MM.1S (cell line): ENCODE measurements around the gene KCTD11.
A peak's percentile ranks its signal among the peaks of the same experiment; 100 is the strongest.
"Not testable (repeated sequence)": the region's sequence is repeated elsewhere in the genome, so short reads cannot be mapped to it uniquely, and the experiment has no call there.

Experiments
- DNase-seq: peaks from one replicate; pipeline ENCODE4 v3.0.0-alpha.2; 2015
- H2AFZ ChIP-seq: fragments of 300-600 bp; sonication (generic); 2 replicates; pipeline ENCODE4 v1.6.0; 2016; ENCODE audit warnings: antibody characterized with exemption, low read length
- H3F3A ChIP-seq: fragments of 300-600 bp; sonication (generic); 2 replicates; pipeline ENCODE4 v1.6.1; 2016; ENCODE audit warnings: mild to moderate bottlenecking, antibody characterized with exemption, low read length, moderate library complexity, mixed read lengths; ENCODE audit not compliant: insufficient read depth
- H3K27ac ChIP-seq: fragments of 300-600 bp; sonication (generic); 2 replicates; pipeline ENCODE4 v1.5.1; 2016; ENCODE audit warnings: mild to moderate bottlenecking, low read length
- H3K27me3 ChIP-seq: fragments of 300-600 bp; sonication (generic); replicated peaks from 2 replicates; pipeline ENCODE4 v1.6.0; 2016; ENCODE audit warnings: low read length; ENCODE audit not compliant: insufficient read depth
- H3K36me3 ChIP-seq: fragments of 300-600 bp; sonication (generic); replicated peaks from 2 replicates; pipeline ENCODE4 v1.6.1; 2016; ENCODE audit warnings: mild to moderate bottlenecking, low read length, mixed read lengths; ENCODE audit not compliant: insufficient read depth
- H3K4me1 ChIP-seq: fragments of 300-600 bp; sonication (generic); 2 replicates; pipeline ENCODE4 v1.6.1; 2016; ENCODE audit warnings: low read length, mixed read lengths
- H3K4me2 ChIP-seq: fragments of 300-600 bp; sonication (generic); 2 replicates; pipeline ENCODE4 v1.6.0; 2016; ENCODE audit warnings: low read depth, low read length
- H3K4me3 ChIP-seq: fragments of 300-600 bp; sonication (generic); 2 replicates; pipeline ENCODE4 v1.5.1; 2016; ENCODE audit warnings: low read length, mixed read lengths
- H3K79me2 ChIP-seq: fragments of 300-600 bp; sonication (generic); 2 replicates; pipeline ENCODE4 v1.6.1; 2016; ENCODE audit warnings: mixed run types, low read length, mixed read lengths
- H3K9ac ChIP-seq: fragments of 300-600 bp; sonication (generic); 2 replicates; pipeline ENCODE4 v1.6.1; 2016; ENCODE audit warnings: low read length, mixed read lengths
- H3K9me2 ChIP-seq: fragments of 300-600 bp; sonication (generic); replicated peaks from 2 replicates; pipeline ENCODE4 v1.6.1; 2016; ENCODE audit warnings: mild to moderate bottlenecking, low read length, mixed read lengths; ENCODE audit not compliant: insufficient read depth
- H3K9me3 ChIP-seq: fragments of 300-600 bp; sonication (generic); replicated peaks from 2 replicates; pipeline ENCODE4 v1.6.1; 2016; ENCODE audit warnings: mild to moderate bottlenecking, low read length, mixed read lengths; ENCODE audit not compliant: insufficient read depth
- H4K20me1 ChIP-seq: fragments of 300-600 bp; sonication (generic); 2 replicates; pipeline ENCODE4 v1.6.1; 2016; ENCODE audit warnings: mild to moderate bottlenecking, low read length, moderate library complexity, mixed read lengths; ENCODE audit not compliant: insufficient read depth
- EZH2 ChIP-seq: fragments of 300-600 bp; sonication (generic); optimal IDR thresholded peaks from 2 replicates; pipeline ENCODE3; 2017; ENCODE audit warnings: low read depth, mild to moderate bottlenecking, antibody characterized with exemption, low read length, mixed read lengths
- EZH2phosphoT487 ChIP-seq: fragments of 300-600 bp; sonication (generic); IDR thresholded peaks from 2 replicates; pipeline ENCODE4 v1.6.1; 2018; ENCODE audit warnings: antibody characterized with exemption, low read length
- TF ChIP-seq, protein P1 (sequence below): fragments of 300-600 bp; sonication (generic); IDR thresholded peaks from 2 replicates; pipeline ENCODE4 v1.5.1; 2016; ENCODE audit warnings: antibody characterized with exemption, low read length, mixed read lengths

KCTD11 gene

DNA sequence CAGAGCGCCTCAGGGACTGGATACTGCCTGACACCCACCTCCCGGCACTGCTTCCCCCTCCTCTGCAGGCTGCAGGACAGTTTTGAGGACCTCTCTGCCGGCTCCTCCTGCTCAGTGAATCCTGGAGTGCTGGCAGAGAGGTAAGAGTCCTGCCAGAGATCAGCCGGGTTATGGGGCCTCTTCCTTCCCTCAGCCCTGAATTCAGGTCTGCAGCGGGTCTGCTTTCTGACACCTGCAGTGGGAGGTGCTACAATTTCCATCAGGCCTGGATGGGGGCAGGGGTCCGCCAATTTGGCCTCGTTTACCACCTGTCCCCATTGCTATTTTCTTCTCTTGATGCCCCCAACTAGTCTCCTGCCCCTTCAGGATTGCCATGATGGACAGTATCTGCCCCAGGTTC lies 19.9 kb upstream of the KCTD11 start:
- Histone ChIP-seq H3K4me1 (peaks cover 22% of the 10 kb centered on the region), H4K20me1 (no peaks in the 10 kb centered on the region)

DNA sequence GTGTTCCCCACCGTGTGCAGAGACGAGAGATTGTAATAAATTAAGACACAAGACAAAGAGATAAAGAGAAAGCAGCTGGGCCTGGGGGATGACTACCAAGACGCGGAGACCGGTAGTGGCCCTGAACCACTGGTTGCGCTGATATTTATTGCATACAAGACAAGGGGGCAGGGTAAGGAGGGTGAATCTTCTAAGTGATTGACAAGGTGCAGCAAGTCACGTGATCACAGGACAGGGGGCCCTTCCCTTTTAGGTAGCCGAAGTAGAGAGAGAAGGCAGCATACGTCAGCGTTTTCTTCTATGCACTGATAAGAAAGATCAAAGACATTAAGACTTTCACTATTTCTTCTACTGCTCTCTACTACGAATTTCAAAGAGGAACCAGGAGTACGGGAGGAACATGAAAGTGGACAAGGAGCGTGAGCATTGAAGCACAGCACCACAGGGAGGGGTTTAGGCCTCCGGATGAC lies 19.3 kb upstream of the KCTD11 start:
- not testable (repeated sequence) for H3K9me3 ChIP-seq, H3K27me3 ChIP-seq, H3F3A ChIP-seq, H3K36me3 ChIP-seq, H3K4me3 ChIP-seq, H3K9ac ChIP-seq, H3K9me2 ChIP-seq, H4K20me1 ChIP-seq
- Histone ChIP-seq H3K27ac (peak overlapping the region; percentile 19; the same call in 1 of the 2 replicates), H2AFZ (peak overlapping the region; percentile 14; the same call in 1 of the 2 replicates), H3K4me2 (peak overlapping the region; percentile 38; the same call in 1 of the 2 replicates), H3K4me1 (peaks cover 22% of the 10 kb centered on the region), H3K79me2 (peaks cover 27% of the 10 kb centered on the region)
- DNase-seq = peak; percentile 59

More for the DNA sequence above, 19.9 kb upstream of the KCTD11 start:
- DNase-seq = no peak
- Histone ChIP-seq H3K27me3 (no peaks in the 10 kb centered on the region), H3K79me2 (peaks cover 27% of the 10 kb centered on the region), H3K4me2 (peak overlapping the region; percentile 38; the same call in 1 of the 2 replicates), H3K9me2 (no peaks in the 10 kb centered on the region), H2AFZ (peak overlapping the region; percentile 14; the same call in 1 of the 2 replicates), H3K36me3 (no peaks in the 10 kb centered on the region), H3K4me3 (no peak overlapping the region), H3F3A (peaks cover 9% of the 10 kb centered on the region), H3K9me3 (no peaks in the 10 kb centered on the region), H3K9ac (no peak overlapping the region), H3K27ac (peak overlapping the region; percentile 19; the same call in 1 of the 2 replicates)
- no peak for TF ChIP-seq EZH2
- TF ChIP-seq EZH2phosphoT487 = no peak
- TF ChIP-seq, protein P1, sequence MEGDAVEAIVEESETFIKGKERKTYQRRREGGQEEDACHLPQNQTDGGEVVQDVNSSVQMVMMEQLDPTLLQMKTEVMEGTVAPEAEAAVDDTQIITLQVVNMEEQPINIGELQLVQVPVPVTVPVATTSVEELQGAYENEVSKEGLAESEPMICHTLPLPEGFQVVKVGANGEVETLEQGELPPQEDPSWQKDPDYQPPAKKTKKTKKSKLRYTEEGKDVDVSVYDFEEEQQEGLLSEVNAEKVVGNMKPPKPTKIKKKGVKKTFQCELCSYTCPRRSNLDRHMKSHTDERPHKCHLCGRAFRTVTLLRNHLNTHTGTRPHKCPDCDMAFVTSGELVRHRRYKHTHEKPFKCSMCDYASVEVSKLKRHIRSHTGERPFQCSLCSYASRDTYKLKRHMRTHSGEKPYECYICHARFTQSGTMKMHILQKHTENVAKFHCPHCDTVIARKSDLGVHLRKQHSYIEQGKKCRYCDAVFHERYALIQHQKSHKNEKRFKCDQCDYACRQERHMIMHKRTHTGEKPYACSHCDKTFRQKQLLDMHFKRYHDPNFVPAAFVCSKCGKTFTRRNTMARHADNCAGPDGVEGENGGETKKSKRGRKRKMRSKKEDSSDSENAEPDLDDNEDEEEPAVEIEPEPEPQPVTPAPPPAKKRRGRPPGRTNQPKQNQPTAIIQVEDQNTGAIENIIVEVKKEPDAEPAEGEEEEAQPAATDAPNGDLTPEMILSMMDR = no peak

DNA sequence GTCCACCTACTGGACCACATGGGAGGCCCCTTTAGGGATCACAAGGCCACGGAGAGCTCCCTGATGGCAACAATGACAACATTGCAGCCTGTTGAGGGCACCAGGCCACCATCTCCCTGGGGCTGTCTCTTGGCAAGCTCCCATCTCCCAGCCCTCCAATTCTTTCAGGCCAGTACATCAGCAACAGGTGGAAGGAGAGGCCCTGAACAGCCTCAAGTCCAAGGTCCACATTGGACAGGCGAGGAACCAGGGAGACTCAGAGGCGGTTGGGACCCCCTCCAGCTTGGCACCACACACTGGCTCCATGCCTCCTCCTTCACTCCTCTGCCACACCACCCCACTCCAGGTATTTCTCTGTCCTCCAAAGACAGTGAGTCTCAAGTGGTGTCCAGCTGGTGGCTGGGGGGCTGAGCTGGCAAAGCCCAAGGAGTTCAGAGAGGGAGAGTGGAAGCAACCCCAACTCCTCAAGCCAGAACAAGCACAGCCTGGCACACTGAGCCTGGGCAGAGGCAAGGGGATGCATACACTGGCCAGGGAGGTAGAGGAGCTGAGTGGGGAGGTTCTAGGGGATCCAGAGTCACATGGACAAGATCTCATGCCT lies 16.9 kb upstream of the KCTD11 start:
- peaks cover 12% of the 10 kb centered on the region for H3F3A ChIP-seq
- no peak overlapping the region for H3K9ac ChIP-seq
- H3K36me3 ChIP-seq = no peaks in the 10 kb centered on the region
- no peak for DNase-seq
- no peak for TF ChIP-seq EZH2phosphoT487
- TF ChIP-seq EZH2 = no peak
- TF ChIP-seq, protein P1 = no peak
- no peaks in the 10 kb centered on the region for H3K9me3 ChIP-seq
- peaks cover 24% of the 10 kb centered on the region for H3K79me2 ChIP-seq
- no peaks in the 10 kb centered on the region for H3K9me2 ChIP-seq
- no peaks in the 10 kb centered on the region for H4K20me1 ChIP-seq
- H3K27me3 ChIP-seq = no peaks in the 10 kb centered on the region
- peaks cover 16% of the 10 kb centered on the region for H3K4me1 ChIP-seq
- no peak overlapping the region for H3K4me3 ChIP-seq
- H2AFZ ChIP-seq = no peak overlapping the region
- H3K4me2 ChIP-seq = no peak overlapping the region
- no peak overlapping the region for H3K27ac ChIP-seq

DNA sequence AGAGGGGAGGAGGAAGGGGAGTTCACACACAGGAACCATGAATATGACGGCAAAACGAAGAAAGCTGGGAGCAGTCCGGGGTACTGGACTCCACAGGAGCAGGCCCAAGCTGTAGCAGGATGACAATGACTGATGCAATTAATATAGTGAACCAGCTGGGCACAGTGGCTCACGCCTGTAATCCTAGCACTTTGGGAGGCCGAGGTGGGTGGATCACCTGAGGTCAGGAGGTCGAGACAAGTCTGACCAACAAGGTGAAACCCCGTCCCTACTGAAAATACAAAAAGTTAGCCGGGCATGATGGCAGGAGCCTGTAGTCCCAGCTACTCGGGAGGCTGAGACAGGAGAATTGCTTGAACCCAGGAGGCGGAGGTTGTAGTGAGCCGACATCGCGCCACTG lies 16.2 kb upstream of the KCTD11 start:
- DNase-seq, H3K27me3 ChIP-seq, H2AFZ ChIP-seq, H3K36me3 ChIP-seq, H3K9me3 ChIP-seq, H3K9ac ChIP-seq, H3K27ac ChIP-seq, H3K9me2 ChIP-seq, H4K20me1 ChIP-seq, H3K4me3 ChIP-seq: not testable (repeated sequence)
- peaks cover 12% of the 10 kb centered on the region for H3K4me1 ChIP-seq
- H3F3A ChIP-seq = peaks cover 12% of the 10 kb centered on the region
- H3K79me2 ChIP-seq = peaks cover 24% of the 10 kb centered on the region
- H3K4me2 ChIP-seq = peak overlapping the region; percentile 58; the same call in 1 of the 2 replicates
